ENCODE results near the gene CLPTM1L.

- TF ChIP-seq CTCF (IDR thresholded peaks at IDR 0.05) (no peak), POLR2A (IDR thresholded peaks at IDR 0.05; ENCODE audit: low read depth) (no peak), EP300 (IDR thresholded peaks at IDR 0.05) (no peak)
These were observed 66.0 kb downstream of the CLPTM1L start for GRCh38 chr5:1278656-1279442.
